ENCODE results near the gene KIF1A. TPM values are rescaled to one million over a fixed set of nuclear protein-coding genes. Genes with fewer than 3 reads are reported as not detected.

KIF1A gene, protein sequence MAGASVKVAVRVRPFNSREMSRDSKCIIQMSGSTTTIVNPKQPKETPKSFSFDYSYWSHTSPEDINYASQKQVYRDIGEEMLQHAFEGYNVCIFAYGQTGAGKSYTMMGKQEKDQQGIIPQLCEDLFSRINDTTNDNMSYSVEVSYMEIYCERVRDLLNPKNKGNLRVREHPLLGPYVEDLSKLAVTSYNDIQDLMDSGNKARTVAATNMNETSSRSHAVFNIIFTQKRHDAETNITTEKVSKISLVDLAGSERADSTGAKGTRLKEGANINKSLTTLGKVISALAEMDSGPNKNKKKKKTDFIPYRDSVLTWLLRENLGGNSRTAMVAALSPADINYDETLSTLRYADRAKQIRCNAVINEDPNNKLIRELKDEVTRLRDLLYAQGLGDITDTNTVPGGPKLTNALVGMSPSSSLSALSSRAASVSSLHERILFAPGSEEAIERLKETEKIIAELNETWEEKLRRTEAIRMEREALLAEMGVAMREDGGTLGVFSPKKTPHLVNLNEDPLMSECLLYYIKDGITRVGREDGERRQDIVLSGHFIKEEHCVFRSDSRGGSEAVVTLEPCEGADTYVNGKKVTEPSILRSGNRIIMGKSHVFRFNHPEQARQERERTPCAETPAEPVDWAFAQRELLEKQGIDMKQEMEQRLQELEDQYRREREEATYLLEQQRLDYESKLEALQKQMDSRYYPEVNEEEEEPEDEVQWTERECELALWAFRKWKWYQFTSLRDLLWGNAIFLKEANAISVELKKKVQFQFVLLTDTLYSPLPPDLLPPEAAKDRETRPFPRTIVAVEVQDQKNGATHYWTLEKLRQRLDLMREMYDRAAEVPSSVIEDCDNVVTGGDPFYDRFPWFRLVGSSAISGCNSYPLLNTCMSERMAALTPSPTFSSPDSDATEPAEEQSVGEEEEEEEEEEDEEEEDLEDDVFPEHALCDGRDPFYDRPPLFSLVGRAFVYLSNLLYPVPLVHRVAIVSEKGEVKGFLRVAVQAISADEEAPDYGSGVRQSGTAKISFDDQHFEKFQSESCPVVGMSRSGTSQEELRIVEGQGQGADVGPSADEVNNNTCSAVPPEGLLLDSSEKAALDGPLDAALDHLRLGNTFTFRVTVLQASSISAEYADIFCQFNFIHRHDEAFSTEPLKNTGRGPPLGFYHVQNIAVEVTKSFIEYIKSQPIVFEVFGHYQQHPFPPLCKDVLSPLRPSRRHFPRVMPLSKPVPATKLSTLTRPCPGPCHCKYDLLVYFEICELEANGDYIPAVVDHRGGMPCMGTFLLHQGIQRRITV (N-terminal part only)
- 30.7 TPM for polyA plus RNA-seq (2013, experiment 1 of 4)
- polyA plus RNA-seq (2013, experiment 2 of 4) = 38.8 TPM
- 15.4 TPM for polyA plus RNA-seq (2013, experiment 3 of 4)
- polyA plus RNA-seq (2013, experiment 4 of 4) = 17.8 TPM

GRCh38 chr2:240819858-240820606 is at the start of gene KIF1A:
KIF1A (minus strand) TSS chr2:240820219; CDS start chr2:240797752, 22,467 bp downstream.
- Histone ChIP-seq H3K27ac (ENCODE audit: insufficient read depth, low read depth, low read length, poor library complexity, severe bottlenecking) (peak within 1 kb of the TSS; percentile 12), H3K9me3 (ENCODE audit: control insufficient read depth, low read length) (no peaks in the 10 kb centered on the region), H3K36me3 (ENCODE audit: control insufficient read depth, insufficient read depth, low read length) (no peaks in the 10 kb centered on the region), H3K27me3 (ENCODE audit: control insufficient read depth, insufficient read depth, low read length, poor library complexity, severe bottlenecking) (peaks cover 66% of the 10 kb centered on the region), H3K4me1 (ENCODE audit: control insufficient read depth, insufficient read depth, low read length) (peaks cover 16% of the 10 kb centered on the region), H3K4me3 (ENCODE audit: insufficient read depth, low read depth, low read length) (peak within 1 kb of the TSS; percentile 54)
- 0 to 1% methylated on average over 104 of the region's 104 CpGs for WGBS, 2 experiments

- H3K9me3 ChIP-seq (ENCODE audit: control insufficient read depth, low read length) = no peaks in the 10 kb centered on the region
- H3K4me1 ChIP-seq (ENCODE audit: control insufficient read depth, insufficient read depth, low read length) = no peaks in the 10 kb centered on the region
- H3K27ac ChIP-seq (ENCODE audit: insufficient read depth, low read depth, low read length, poor library complexity, severe bottlenecking) = no peak overlapping the region
- WGBS, 2 experiments = 92 to 96% methylated on average over 25 of the region's 25 CpGs
- H3K4me3 ChIP-seq (ENCODE audit: insufficient read depth, low read depth, low read length) = no peak overlapping the region
- H3K36me3 ChIP-seq (ENCODE audit: control insufficient read depth, insufficient read depth, low read length) = no peaks in the 10 kb centered on the region
- H3K27me3 ChIP-seq (ENCODE audit: control insufficient read depth, insufficient read depth, low read length, poor library complexity, severe bottlenecking) = no peaks in the 10 kb centered on the region
Observed at GRCh38 chr2:240869109-240869955, 49.3 kb upstream of the KIF1A start.

DNA sequence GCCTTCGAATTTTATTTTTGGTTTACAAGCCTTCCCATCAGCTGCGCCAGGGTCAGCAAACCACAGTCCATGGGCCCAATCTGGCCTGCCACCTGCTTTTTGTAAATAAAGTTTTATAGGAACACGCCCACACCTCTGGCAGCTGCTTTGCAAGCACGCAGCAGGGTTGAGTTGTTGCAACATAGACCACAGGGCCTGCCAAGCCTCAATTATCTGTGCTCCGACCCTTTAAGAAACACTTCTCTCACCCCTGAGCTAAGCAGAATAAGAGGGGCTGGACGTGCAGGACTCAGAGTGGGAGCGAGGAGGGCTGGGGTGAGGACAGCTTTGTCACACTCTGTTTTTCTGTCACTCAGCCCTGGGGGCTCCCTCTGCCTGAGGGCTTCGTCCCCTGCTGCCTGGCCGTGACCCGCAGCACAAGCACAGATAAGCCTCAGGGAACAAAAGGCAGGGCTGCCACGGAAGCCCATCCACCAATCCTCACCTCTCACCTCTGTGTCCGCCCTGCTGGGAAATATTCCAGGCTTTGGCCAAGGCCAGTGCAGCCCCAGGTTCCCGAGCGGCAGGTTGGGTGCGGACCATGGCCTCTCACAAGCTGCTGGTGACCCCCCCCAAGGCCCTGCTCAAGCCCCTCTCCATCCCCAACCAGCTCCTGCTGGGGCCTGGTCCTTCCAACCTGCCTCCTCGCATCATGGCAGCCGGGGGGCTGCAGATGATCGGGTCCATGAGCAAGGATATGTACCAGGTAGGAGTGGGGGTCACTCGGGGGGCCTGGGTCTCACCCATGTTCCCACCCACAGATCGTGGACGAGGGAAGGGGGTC is 48.5 kb upstream of the KIF1A start, which contains the start of gene AGXT:
Gene AGXT (plus strand): TSS at position 539 of the 823 bp plus-strand sequence. CDS start 42 bp downstream, at position 581.
- no peaks in the 10 kb centered on the region for H3K27me3 ChIP-seq (ENCODE audit: control insufficient read depth, insufficient read depth, low read length, poor library complexity, severe bottlenecking)
- no peaks in the 10 kb centered on the region for H3K4me1 ChIP-seq (ENCODE audit: control insufficient read depth, insufficient read depth, low read length)
- no peak within 1 kb of the TSS for H3K4me3 ChIP-seq (ENCODE audit: insufficient read depth, low read depth, low read length)
- H3K27ac ChIP-seq (ENCODE audit: insufficient read depth, low read depth, low read length, poor library complexity, severe bottlenecking) = no peak within 1 kb of the TSS
- no peaks in the 10 kb centered on the region for H3K9me3 ChIP-seq (ENCODE audit: control insufficient read depth, low read length)
- no peaks in the 10 kb centered on the region for H3K36me3 ChIP-seq (ENCODE audit: control insufficient read depth, insufficient read depth, low read length)
- WGBS, 2 experiments = 86 to 88% methylated on average over 21 of the region's 21 CpGs

DNA sequence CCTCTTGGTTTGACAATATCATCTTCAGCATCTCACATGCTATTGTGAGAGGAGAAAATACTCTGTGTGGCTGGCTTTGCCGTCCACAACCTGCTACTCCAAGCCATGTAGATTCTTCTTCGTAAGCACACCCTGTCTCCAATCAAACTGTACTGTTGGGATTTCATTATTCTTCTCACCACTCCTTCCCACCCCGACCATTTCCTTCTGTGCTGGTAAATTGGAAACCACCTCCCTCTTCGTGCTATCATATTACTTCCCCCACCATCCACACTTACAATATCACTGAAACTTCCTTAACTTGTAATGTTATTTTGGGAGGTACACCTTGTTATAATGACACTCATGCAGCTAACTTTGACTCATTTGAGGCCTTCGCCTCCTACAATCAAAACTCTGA is 45.4 kb upstream of the KIF1A start:
- 88 to 92% methylated on average over 5 of the region's 5 CpGs for WGBS, 2 experiments
- Histone ChIP-seq H3K9me3 (ENCODE audit: control insufficient read depth, low read length) (no peaks in the 10 kb centered on the region), H3K36me3 (ENCODE audit: control insufficient read depth, insufficient read depth, low read length) (no peaks in the 10 kb centered on the region), H3K4me1 (ENCODE audit: control insufficient read depth, insufficient read depth, low read length) (no peaks in the 10 kb centered on the region), H3K4me3 (ENCODE audit: insufficient read depth, low read depth, low read length) (no peak overlapping the region), H3K27ac (ENCODE audit: insufficient read depth, low read depth, low read length, poor library complexity, severe bottlenecking) (no peak overlapping the region), H3K27me3 (ENCODE audit: control insufficient read depth, insufficient read depth, low read length, poor library complexity, severe bottlenecking) (peaks cover 3% of the 10 kb centered on the region)

GRCh38 chr2:240864475-240864874 is 44.5 kb upstream of the KIF1A start:
- 84 to 89% methylated on average over 3 of the region's 3 CpGs for WGBS, 2 experiments
- no peaks in the 10 kb centered on the region for H3K9me3 ChIP-seq (ENCODE audit: control insufficient read depth, low read length)

DNA sequence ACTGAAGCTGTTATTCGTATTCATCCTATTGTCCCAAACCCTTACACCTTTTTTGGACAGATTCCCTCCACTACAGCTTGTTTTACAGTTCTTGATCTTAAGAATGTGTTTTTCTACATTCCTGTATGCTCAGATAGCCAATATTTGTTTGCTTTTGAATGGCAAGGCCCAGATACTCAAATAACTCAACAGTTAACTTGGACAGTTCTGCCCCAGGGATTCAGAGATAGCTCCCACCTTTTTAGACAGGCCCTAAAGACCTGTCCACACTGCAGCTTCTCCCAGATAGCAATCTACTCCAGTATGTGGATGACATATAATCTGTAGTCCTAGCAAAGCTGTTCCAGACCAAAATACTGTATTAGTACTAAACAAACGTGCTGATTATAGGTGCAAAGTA is 41.5 kb upstream of the KIF1A start:
- H3K27me3 ChIP-seq (ENCODE audit: control insufficient read depth, insufficient read depth, low read length, poor library complexity, severe bottlenecking) = peaks cover 3% of the 10 kb centered on the region
- no peak overlapping the region for H3K4me3 ChIP-seq (ENCODE audit: insufficient read depth, low read depth, low read length)
- H3K9me3 ChIP-seq (ENCODE audit: control insufficient read depth, low read length) = no peaks in the 10 kb centered on the region
- H3K4me1 ChIP-seq (ENCODE audit: control insufficient read depth, insufficient read depth, low read length) = no peaks in the 10 kb centered on the region
- WGBS, 2 experiments = 88 to 100% methylated on average over 2 of the region's 2 CpGs
- H3K36me3 ChIP-seq (ENCODE audit: control insufficient read depth, insufficient read depth, low read length) = no peaks in the 10 kb centered on the region
- H3K27ac ChIP-seq (ENCODE audit: insufficient read depth, low read depth, low read length, poor library complexity, severe bottlenecking) = no peak overlapping the region

More at GRCh38 chr2:240864475-240864874, 44.5 kb upstream of the KIF1A start:
- Histone ChIP-seq H3K4me3 (ENCODE audit: insufficient read depth, low read depth, low read length) (no peak overlapping the region), H3K27me3 (ENCODE audit: control insufficient read depth, insufficient read depth, low read length, poor library complexity, severe bottlenecking) (peaks cover 3% of the 10 kb centered on the region), H3K4me1 (ENCODE audit: control insufficient read depth, insufficient read depth, low read length) (no peaks in the 10 kb centered on the region), H3K27ac (ENCODE audit: insufficient read depth, low read depth, low read length, poor library complexity, severe bottlenecking) (no peak overlapping the region), H3K36me3 (ENCODE audit: control insufficient read depth, insufficient read depth, low read length) (no peaks in the 10 kb centered on the region)

- Histone ChIP-seq H3K27me3 (ENCODE audit: control insufficient read depth, insufficient read depth, low read length, poor library complexity, severe bottlenecking) (peaks cover 3% of the 10 kb centered on the region), H3K9me3 (ENCODE audit: control insufficient read depth, low read length) (no peaks in the 10 kb centered on the region), H3K36me3 (ENCODE audit: control insufficient read depth, insufficient read depth, low read length) (no peaks in the 10 kb centered on the region), H3K4me1 (ENCODE audit: control insufficient read depth, insufficient read depth, low read length) (no peaks in the 10 kb centered on the region), H3K4me3 (ENCODE audit: insufficient read depth, low read depth, low read length) (no peak overlapping the region), H3K27ac (ENCODE audit: insufficient read depth, low read depth, low read length, poor library complexity, severe bottlenecking) (no peak overlapping the region)
- 94% methylated on average over 10 of the region's 10 CpGs for WGBS, 2 experiments
Observed at GRCh38 chr2:240858871-240859270, 38.9 kb upstream of the KIF1A start.

GRCh38 chr2:240858321-240858720 is 38.3 kb upstream of the KIF1A start:
- Histone ChIP-seq H3K9me3 (ENCODE audit: control insufficient read depth, low read length) (no peaks in the 10 kb centered on the region), H3K4me1 (ENCODE audit: control insufficient read depth, insufficient read depth, low read length) (no peaks in the 10 kb centered on the region), H3K27me3 (ENCODE audit: control insufficient read depth, insufficient read depth, low read length, poor library complexity, severe bottlenecking) (peaks cover 3% of the 10 kb centered on the region), H3K27ac (ENCODE audit: insufficient read depth, low read depth, low read length, poor library complexity, severe bottlenecking) (no peak overlapping the region), H3K36me3 (ENCODE audit: control insufficient read depth, insufficient read depth, low read length) (no peaks in the 10 kb centered on the region), H3K4me3 (ENCODE audit: insufficient read depth, low read depth, low read length) (no peak overlapping the region)
- 93 to 94% methylated on average over 13 of the region's 13 CpGs for WGBS, 2 experiments

Data from ectodermal cell (in vitro differentiated cells).